H9 (cell line): ENCODE data around the gene AP2M1. TPM values are rescaled to one million over a fixed set of nuclear protein-coding genes. Genes with fewer than 3 reads are reported as not detected.
A peak's percentile ranks its signal among the peaks of the same experiment; 100 is the strongest.

ENCODE experiments used
- DNase-seq: peaks from one replicate; pipeline ENCODE4 v3.0.0-alpha.2; 2017
- H2AFZ ChIP-seq: one replicate; pipeline ENCODE4 v1.6.1; 2013; ENCODE audit warnings: mild to moderate bottlenecking, low read length, control low read depth, moderate library complexity
- H2AK5ac ChIP-seq: 2 replicates; pipeline ENCODE4 v1.6.1; 2013; ENCODE audit warnings: low read length, control low read depth, mixed read lengths; ENCODE audit not compliant: insufficient read length
- H2BK120ac ChIP-seq: one replicate; pipeline ENCODE4 v1.6.1; 2013; ENCODE audit warnings: low read depth, mild to moderate bottlenecking, low read length, control low read depth, inconsistent platforms; ENCODE audit not compliant: poor library complexity, severe bottlenecking
- H2BK12ac ChIP-seq: 2 replicates; pipeline ENCODE4 v1.6.1; 2013; ENCODE audit warnings: low read length, control low read depth, mixed read lengths, low read depth; ENCODE audit not compliant: insufficient read length
- H2BK15ac ChIP-seq: 2 replicates; pipeline ENCODE4 v1.6.1; 2013; ENCODE audit warnings: low read depth, low read length, control low read depth
- H2BK20ac ChIP-seq: one replicate; pipeline ENCODE4 v1.6.1; 2013; ENCODE audit warnings: low read depth, mild to moderate bottlenecking, low read length, control low read depth, inconsistent platforms; ENCODE audit not compliant: poor library complexity, severe bottlenecking
- H2BK5ac ChIP-seq: 2 replicates; pipeline ENCODE4 v1.6.1; 2013; ENCODE audit warnings: low read length, control low read depth, mixed read lengths; ENCODE audit not compliant: insufficient read length
- H3K14ac ChIP-seq: 2 replicates; pipeline ENCODE4 v1.6.1; 2013; ENCODE audit warnings: low read length, control low read depth; ENCODE audit not compliant: insufficient read depth
- H3K18ac ChIP-seq: 2 replicates; pipeline ENCODE4 v1.6.1; 2013; ENCODE audit warnings: low read depth, mild to moderate bottlenecking, mixed read lengths, low read length, control low read depth; ENCODE audit not compliant: insufficient read length
- H3K23ac ChIP-seq: 2 replicates; pipeline ENCODE4 v1.6.1; 2013; ENCODE audit warnings: low read length, control low read depth, mixed read lengths, low read depth; ENCODE audit not compliant: insufficient read length
- H3K23me2 ChIP-seq: 2 replicates; pipeline ENCODE4 v1.6.1; 2013; ENCODE audit warnings: low read depth, mild to moderate bottlenecking, mixed read lengths, low read length, control low read depth; ENCODE audit not compliant: insufficient read length, poor library complexity, severe bottlenecking
- H3K27ac ChIP-seq: 2 replicates; pipeline ENCODE4 v1.5.1; 2013; ENCODE audit warnings: low read length, control low read depth, mixed read lengths, low read depth; ENCODE audit not compliant: insufficient read length
- H3K27me3 ChIP-seq: 2 replicates; pipeline ENCODE4 v1.6.1; 2013; ENCODE audit warnings: low read length, control low read depth, inconsistent platforms; ENCODE audit not compliant: insufficient read depth
- H3K4ac ChIP-seq: 2 replicates; pipeline ENCODE4 v1.6.1; 2013; ENCODE audit warnings: low read depth, mild to moderate bottlenecking, control low read depth, inconsistent platforms, low read length, moderate library complexity
- H3K4me1 ChIP-seq: 2 replicates; pipeline ENCODE4 v1.6.1; 2013; ENCODE audit warnings: low read length, control low read depth, inconsistent platforms; ENCODE audit not compliant: insufficient read depth
- H3K4me2 ChIP-seq: 2 replicates; pipeline ENCODE4 v1.6.1; 2013; ENCODE audit warnings: low read length, control low read depth, mixed read lengths; ENCODE audit not compliant: insufficient read length, insufficient read depth
- H3K56ac ChIP-seq: 2 replicates; pipeline ENCODE4 v1.6.1; 2013; ENCODE audit warnings: low read depth, mild to moderate bottlenecking, mixed read lengths, low read length, control low read depth; ENCODE audit not compliant: insufficient read length
- H3K79me1 ChIP-seq: 2 replicates; pipeline ENCODE4 v1.6.1; 2013; ENCODE audit warnings: low read depth, mild to moderate bottlenecking, moderate library complexity, low read length, control low read depth, inconsistent platforms; ENCODE audit not compliant: insufficient read depth, poor library complexity, severe bottlenecking
- H3K79me2 ChIP-seq: 2 replicates; pipeline ENCODE4 v1.6.1; 2013; ENCODE audit warnings: low read length, control low read depth, inconsistent platforms; ENCODE audit not compliant: insufficient read depth
- H3K9ac ChIP-seq: 2 replicates; pipeline ENCODE4 v1.6.1; 2013; ENCODE audit warnings: low read length, control low read depth, mixed read lengths; ENCODE audit not compliant: insufficient read length; ENCODE audit errors: extremely low read depth
- H3K9me3 ChIP-seq: one replicate; pipeline ENCODE4 v1.6.1; 2013; ENCODE audit warnings: low read depth, low read length, inconsistent platforms; ENCODE audit not compliant: control insufficient read depth
- H3T11ph ChIP-seq: one replicate; pipeline ENCODE4 v1.6.1; 2013; ENCODE audit warnings: mild to moderate bottlenecking, low read length, control low read depth, inconsistent platforms
- H4K20me1 ChIP-seq: one replicate; pipeline ENCODE4 v1.6.1; 2013; ENCODE audit not compliant: control insufficient read depth, insufficient read length, insufficient read depth
- H4K5ac ChIP-seq: 2 replicates; pipeline ENCODE4 v1.6.1; 2013; ENCODE audit warnings: low read depth, mild to moderate bottlenecking, mixed read lengths, low read length, control low read depth; ENCODE audit not compliant: insufficient read length
- H4K8ac ChIP-seq: replicated peaks from 2 replicates; pipeline ENCODE4 v1.6.1; 2013; ENCODE audit warnings: low read length, control low read depth, mixed read lengths, low read depth; ENCODE audit not compliant: insufficient read length
- H4K91ac ChIP-seq: 2 replicates; pipeline ENCODE4 v1.6.1; 2013; ENCODE audit warnings: low read depth, mild to moderate bottlenecking, moderate library complexity, mixed read lengths, low read length, control low read depth; ENCODE audit not compliant: insufficient read length
- H3K27ac Mint-ChIP-seq, 3 experiments: 2 replicates in 2 of 3; 3 replicates in 1 of 3; pipeline ENCODE4 v1.8.0; 2020 to 2021; ENCODE audit warnings: mixed read lengths in 3 of 3, mild to moderate bottlenecking in 1 of 3, moderate library complexity in 1 of 3
- H3K27me3 Mint-ChIP-seq: 2 replicates; pipeline ENCODE4 v1.8.0; 2021; ENCODE audit warnings: low read depth, mild to moderate bottlenecking, moderate library complexity, mixed read lengths
- H3K36me3 Mint-ChIP-seq, 3 experiments: 2 replicates in 2 of 3; 3 replicates in 1 of 3; pipeline ENCODE4 v1.8.0; 2020 to 2021; ENCODE audit warnings: low read depth in 3 of 3, mixed read lengths in 3 of 3; ENCODE audit not compliant: insufficient read depth in 1 of 3
- H3K4me1 Mint-ChIP-seq, 2 experiments: 2 replicates each; pipeline ENCODE4 v1.8.0; 2020; ENCODE audit warnings: mixed read lengths in 2 of 2
- H3K4me3 Mint-ChIP-seq, 2 experiments: 2 replicates in 1 of 2; 3 replicates in 1 of 2; pipeline ENCODE4 v1.8.0; 2020 to 2021; ENCODE audit warnings: mild to moderate bottlenecking in 2 of 2, mixed read lengths in 2 of 2, moderate library complexity in 1 of 2
- H3K9me3 Mint-ChIP-seq, 2 experiments: 2 replicates in 1 of 2; 3 replicates in 1 of 2; pipeline ENCODE4 v1.8.0; 2020; ENCODE audit warnings: mild to moderate bottlenecking in 2 of 2, mixed read lengths in 2 of 2, moderate library complexity in 1 of 2
- CTCF ChIP-seq: fragments of 200-600 bp; sonication (generic); conservative IDR thresholded peaks from 3 replicates; pipeline ENCODE4 v1.8.0; 2021; ENCODE audit warnings: antibody characterized with exemption, mild to moderate bottlenecking
- WGBS: extraction: QIAGEN DNeasy Blood & Tissue Kit; methylation state at CpG from one replicate; pipeline ENCODE4 v1.1.7; 2013; ENCODE audit warnings: missing lambda C conversion rate, low lambda C conversion rate, mixed read lengths; ENCODE audit not compliant: insufficient read length; ENCODE audit errors: extremely low coverage; 5-methylcytosine and 5-hydroxymethylcytosine counted together
- total RNA-seq: library from RNA; stranded (reverse); gene quantifications from 2 replicates; pipeline ENCODE4 v1.2.1, GENCODE V29; 2021

AP2M1 gene
- total RNA-seq, 1 experiment from 2014 or later, result 443 TPM

- Histone ChIP-seq H3K14ac (no peak overlapping the region), H3K9ac (peak overlapping the region; percentile 92), H2AK5ac (no peak overlapping the region), H2BK120ac (no peak overlapping the region), H4K91ac (no peak overlapping the region), H2BK20ac (no peak overlapping the region), H3K27ac (peak overlapping the region; percentile 72), H4K5ac (no peak overlapping the region), H3K4me2 (peak overlapping the region; percentile 97), H2BK5ac (no peak overlapping the region), H4K8ac (no peak overlapping the region), H3K18ac (no peak overlapping the region), H3K27me3 (no peaks in the 10 kb centered on the region), H3K56ac (no peak overlapping the region), H3K23me2 (peaks cover 16% of the 10 kb centered on the region), H2BK12ac (no peak overlapping the region), H3K4ac (no peak overlapping the region), H3K23ac (no peak overlapping the region), H3K4me1 (no peaks in the 10 kb centered on the region; the same call in 1 of the 2 replicates), H4K20me1 (peaks cover 3% of the 10 kb centered on the region), H3K79me2 (peaks cover 9% of the 10 kb centered on the region; the same call in 1 of the 2 replicates), H3K9me3 (no peaks in the 10 kb centered on the region), H3K79me1 (peaks cover 7% of the 10 kb centered on the region), H3T11ph (no peak overlapping the region), H2BK15ac (no peak overlapping the region), H2AFZ (no peak overlapping the region)
- Mint-ChIP-seq H3K27me3 (no peaks in the 10 kb centered on the region), H3K9me3 (no peaks in the 10 kb centered on the region), H3K27ac (peak overlapping the region; percentile 95 to 100 (median 99); a peak in 6 of 7 replicates), H3K36me3 (peaks cover 35 to 65% (median 55%) of the 10 kb centered on the region in 3 experiments), H3K4me1 (peaks cover 23 to 31% of the 10 kb centered on the region in 2 experiments), H3K4me3 (peak overlapping the region; percentile 95 to 96)
- TF ChIP-seq CTCF, result no peak
- DNase-seq, result no peak
- no CpG with 5 or more reads among the region's 8 CpGs for WGBS
These were observed 851 bp downstream of the AP2M1 start for GRCh38 chr3:184175506-184175905.
